ENCODE results near the gene RASSF7.
A peak's percentile ranks its signal among the peaks of the same experiment; 100 is the strongest.

Gene RASSF7

GRCh38 chr11:612201-612960, 51.6 kb downstream of the RASSF7 start:
- Mint-ChIP-seq H3K36me3 (peaks cover 82% of the 10 kb centered on the region), H3K4me3 (no peak overlapping the region), H3K4me1 (peaks cover 41% of the 10 kb centered on the region), H3K27ac (peak overlapping the region; percentile 87), H3K9me3 (no peaks in the 10 kb centered on the region)
- no peak for DNase-seq (ENCODE audit: low spot score in 2 of 2)
- ATAC-seq: no peak

- H3K4me3 Mint-ChIP-seq: peak overlapping the region; percentile 74
- DNase-seq (ENCODE audit: low spot score in 2 of 2) (no peak), ATAC-seq (no peak)
- H3K9me3 Mint-ChIP-seq: no peaks in the 10 kb centered on the region
- H3K4me1 Mint-ChIP-seq: peaks cover 41% of the 10 kb centered on the region
- peaks cover 77% of the 10 kb centered on the region for H3K36me3 Mint-ChIP-seq
- H3K27ac Mint-ChIP-seq: peak overlapping the region; percentile 87
Observed at GRCh38 chr11:612961-613300, 52.2 kb downstream of the RASSF7 start.

- Mint-ChIP-seq H3K9me3 (no peaks in the 10 kb centered on the region), H3K4me3 (peak overlapping the region; percentile 74), H3K4me1 (peaks cover 41% of the 10 kb centered on the region), H3K36me3 (peaks cover 73% of the 10 kb centered on the region), H3K27ac (peak overlapping the region; percentile 87)
- peak; percentile 40 for ATAC-seq
- peak; percentile 62 to 77 for DNase-seq (ENCODE audit: low spot score in 2 of 2)
Observed at GRCh38 chr11:613369-613968, 52.7 kb downstream of the RASSF7 start.
